ENCODE data around the gene RFNG.

Gene RFNG

GRCh38 chr17:82064433-82065192 lies 13.0 kb upstream of the RFNG start:
- Histone ChIP-seq H3K27ac (no peak overlapping the region), H3K36me3 (replicated peaks) (peaks cover 31% of the 10 kb centered on the region), H3K27me3 (replicated peaks) (no peaks in the 10 kb centered on the region), H3K4me3 (ENCODE audit: low read depth, low read length) (peak overlapping the region; percentile 72)
- DNase-seq: no peak
- in situ Hi-C loops (cut with HindIII; ENCODE audit: low pct_ligation_motif_present, low sequenced_read_pairs): no loop called here
- TF ChIP-seq CTCF (IDR thresholded peaks at IDR 0.05; ENCODE audit: low read depth, low read length, missing control alignments): no peak

- in situ Hi-C loops (cut with HindIII; ENCODE audit: low pct_ligation_motif_present, low sequenced_read_pairs): no loop called here
- no peak for TF ChIP-seq CTCF (IDR thresholded peaks at IDR 0.05; ENCODE audit: low read depth, low read length, missing control alignments)
- H3K27ac ChIP-seq: no peak overlapping the region
- H3K27me3 ChIP-seq (replicated peaks): no peaks in the 10 kb centered on the region
- peaks cover 31% of the 10 kb centered on the region for H3K36me3 ChIP-seq (replicated peaks)
- no peak for DNase-seq
- H3K4me3 ChIP-seq (ENCODE audit: low read depth, low read length): no peak overlapping the region
Observed at GRCh38 chr17:82063424-82064415, 12.1 kb upstream of the RFNG start.

GRCh38 chr17:82062984-82063368 lies 11.4 kb upstream of the RFNG start:
- DNase-seq: no peak
- Histone ChIP-seq H3K27ac (no peak overlapping the region), H3K27me3 (replicated peaks) (no peaks in the 10 kb centered on the region), H3K4me3 (ENCODE audit: low read depth, low read length) (no peak overlapping the region), H3K36me3 (replicated peaks) (peaks cover 35% of the 10 kb centered on the region)
- in situ Hi-C loops (cut with HindIII; ENCODE audit: low pct_ligation_motif_present, low sequenced_read_pairs): no loop called here
- TF ChIP-seq CTCF (IDR thresholded peaks at IDR 0.05; ENCODE audit: low read depth, low read length, missing control alignments): no peak

GRCh38 chr17:82062076-82062983 lies 10.7 kb upstream of the RFNG start:
- Histone ChIP-seq H3K27ac (no peak overlapping the region), H3K27me3 (replicated peaks) (no peaks in the 10 kb centered on the region), H3K4me3 (ENCODE audit: low read depth, low read length) (no peak overlapping the region), H3K36me3 (replicated peaks) (peaks cover 42% of the 10 kb centered on the region)
- TF ChIP-seq CTCF (IDR thresholded peaks at IDR 0.05; ENCODE audit: low read depth, low read length, missing control alignments): peak; percentile 15
- DNase-seq: no peak
- in situ Hi-C loops (cut with HindIII; ENCODE audit: low pct_ligation_motif_present, low sequenced_read_pairs): no loop called here

- Histone ChIP-seq H3K4me3 (ENCODE audit: low read depth, low read length) (no peak overlapping the region), H3K27me3 (replicated peaks) (no peaks in the 10 kb centered on the region), H3K27ac (no peak overlapping the region), H3K36me3 (replicated peaks) (peaks cover 52% of the 10 kb centered on the region)
- TF ChIP-seq CTCF (IDR thresholded peaks at IDR 0.05; ENCODE audit: low read depth, low read length, missing control alignments): no peak
- no peak for DNase-seq
- in situ Hi-C loops (cut with HindIII; ENCODE audit: low pct_ligation_motif_present, low sequenced_read_pairs): no loop called here
Observed at GRCh38 chr17:82061047-82061925, 9.7 kb upstream of the RFNG start.

Data from brain microvascular endothelial cell (primary cell).